Glomerular endothelial cell (primary cell): ENCODE measurements around the gene COPB2. TPM values are rescaled to one million over a fixed set of nuclear protein-coding genes. Genes with fewer than 3 reads are reported as not detected.
"Not testable (repeated sequence)": the region's sequence is repeated elsewhere in the genome, so short reads cannot be mapped to it uniquely, and the experiment has no call there.

Experiments
- DNase-seq: peaks from one replicate; pipeline ENCODE4 v3.0.0-alpha.2; 2011; ENCODE audit warnings: low read depth, low spot score; ENCODE audit errors: extremely low read depth
- total RNA-seq: library from RNA; depleted of rRNA; stranded (reverse); fragments of >200 nt; gene quantifications from 2 replicates; pipeline ENCODE4 v1.2.3, GENCODE V29; 2015

COPB2 gene
- total RNA-seq = 120 and 127 TPM in 2 replicates

GRCh38 chr3:139389552-139390368 lies at the start of gene COPB2:
Gene COPB2, minus strand, starts transcription at chr3:139389647. Its CDS starts 97 bp downstream, at chr3:139389550.
- DNase-seq = peak; percentile 92

GRCh38 chr3:139434764-139435307 lies 45.4 kb upstream of the COPB2 start:
- DNase-seq = no peak

DNA sequence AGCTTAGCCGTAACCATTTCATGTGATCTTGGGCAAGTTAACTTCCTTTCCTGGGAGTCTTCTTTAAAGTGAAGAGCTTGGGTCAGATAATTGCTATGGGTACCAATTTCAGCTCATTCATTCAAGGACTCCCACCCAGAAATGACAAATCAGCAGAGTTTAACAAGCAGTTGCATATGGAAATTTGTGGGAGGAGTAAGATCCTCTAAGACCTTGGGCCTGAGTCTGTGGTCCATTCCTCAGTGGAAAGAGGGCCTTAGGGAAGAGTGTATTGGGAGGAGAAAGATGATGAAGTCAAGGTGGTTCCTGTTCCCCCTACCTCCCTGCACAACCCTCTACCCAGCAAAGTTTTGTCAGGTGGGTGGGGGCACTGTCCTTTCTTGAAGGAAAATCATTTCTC lies 44.8 kb upstream of the COPB2 start:
- no peak for DNase-seq

DNA sequence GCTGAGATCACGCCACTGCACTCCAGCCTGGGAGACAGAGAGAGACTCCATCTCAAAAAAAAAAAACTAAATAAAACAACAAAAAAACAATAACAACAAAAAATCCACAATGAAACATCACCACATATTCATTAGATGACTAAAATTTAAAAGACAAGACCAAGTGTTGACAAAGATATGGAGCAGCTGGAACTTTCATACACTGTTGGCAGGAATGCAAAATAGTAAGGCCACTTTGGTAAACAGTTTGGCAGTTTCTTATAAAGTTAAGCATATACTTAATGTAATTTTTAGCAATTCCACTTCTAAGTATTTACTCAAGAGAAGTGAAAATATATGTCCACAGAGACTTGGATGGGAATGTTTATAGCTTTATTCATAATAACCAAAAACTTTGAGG lies 43.6 kb upstream of the COPB2 start:
- no peak for DNase-seq

GRCh38 chr3:139430493-139430892 lies 41.0 kb upstream of the COPB2 start:
- no peak for DNase-seq

- peak; percentile 48 for DNase-seq
Measured at GRCh38 chr3:139427283-139428060, 38.0 kb upstream of the COPB2 start.

DNA sequence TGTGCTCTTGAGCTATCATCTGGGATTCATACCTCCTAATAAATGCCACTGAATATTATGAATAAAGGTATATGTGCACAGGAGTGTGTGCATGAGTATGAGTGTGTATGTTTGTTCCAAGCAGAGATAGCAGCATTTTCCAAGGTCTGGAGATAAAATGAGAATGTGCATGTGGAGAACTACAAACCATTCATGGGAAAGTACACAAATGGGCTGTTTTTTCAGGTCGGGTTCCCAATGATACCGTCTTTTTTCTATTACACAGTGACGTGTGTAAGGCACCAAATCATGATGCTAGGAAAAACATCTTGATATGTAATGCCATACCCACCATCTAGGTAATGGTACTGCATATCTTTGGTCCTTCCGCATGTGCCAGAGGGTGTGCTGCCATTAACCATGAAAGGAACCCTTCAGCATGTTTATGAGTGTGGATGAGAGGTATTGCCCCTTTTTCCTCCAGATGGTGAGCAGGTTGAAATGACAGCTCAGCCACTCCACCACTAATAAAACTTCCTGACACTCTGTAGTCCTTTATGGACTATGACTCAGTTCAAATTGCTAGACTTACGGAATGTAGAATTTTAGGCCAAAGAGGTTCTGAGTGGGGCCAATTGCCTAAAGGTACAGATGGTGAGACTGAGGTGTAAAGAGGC lies 36.4 kb upstream of the COPB2 start:
- DNase-seq = no peak

DNA sequence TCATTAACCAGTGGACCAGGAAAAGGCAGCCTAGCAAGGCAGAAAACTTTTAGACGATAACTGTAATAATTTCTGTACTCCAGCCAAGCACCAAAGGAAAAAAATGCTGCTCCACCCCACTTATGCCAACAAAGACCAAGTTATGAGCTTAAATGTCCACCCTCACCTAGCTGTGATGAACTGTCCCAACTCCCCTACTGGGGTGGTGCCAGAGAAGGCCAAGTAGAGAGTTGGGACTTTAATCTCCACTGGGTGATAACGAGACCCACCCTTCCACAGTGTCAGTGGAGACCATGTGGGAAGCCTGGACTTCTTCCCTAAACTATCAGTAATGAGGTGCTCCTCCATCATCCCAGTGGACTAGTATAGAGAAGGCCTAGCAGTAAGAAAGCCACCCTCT lies 33.8 kb upstream of the COPB2 start:
- no peak for DNase-seq

DNA sequence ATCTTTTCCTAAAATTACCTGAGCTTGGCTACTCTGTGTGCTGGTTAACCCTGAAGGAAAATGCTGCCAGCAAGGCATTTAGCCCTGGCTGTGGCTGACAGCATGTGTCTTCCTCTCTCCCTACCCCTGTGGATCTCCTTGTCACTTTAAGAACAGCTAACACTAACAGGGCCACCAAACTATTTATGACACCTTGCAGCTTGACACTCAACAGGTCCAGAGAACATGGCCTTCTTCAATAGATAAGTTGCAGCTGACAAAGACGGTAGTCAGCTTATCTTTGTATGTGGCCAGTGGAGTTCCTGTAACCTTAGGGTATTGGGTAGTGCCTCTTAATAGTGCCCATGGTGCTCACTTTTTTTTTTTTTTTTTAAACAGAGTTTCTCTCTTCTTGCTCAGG lies 32.0 kb upstream of the COPB2 start:
- no peak for DNase-seq

GRCh38 chr3:139421040-139421439 lies 31.6 kb upstream of the COPB2 start:
- no peak for DNase-seq

DNA sequence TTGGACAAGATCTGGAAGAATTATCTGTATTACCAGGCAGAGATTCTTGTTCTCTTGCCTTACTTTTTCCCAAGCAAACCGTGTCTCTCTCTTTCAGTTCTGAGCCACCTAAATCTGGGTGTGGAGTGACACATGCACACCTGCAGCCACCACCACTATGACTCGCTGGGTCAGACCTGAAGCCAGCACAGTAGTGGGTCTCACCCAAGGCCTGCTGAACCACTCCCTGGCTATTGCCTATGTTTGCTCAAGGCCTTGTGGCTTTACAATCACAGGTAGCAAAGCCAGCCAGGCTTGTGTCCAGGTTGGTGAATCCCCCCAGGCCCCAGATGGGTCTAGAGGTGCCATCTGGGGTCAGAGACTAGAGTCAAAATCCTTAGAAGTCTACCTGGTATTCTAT lies 28.7 kb upstream of the COPB2 start:
- no peak for DNase-seq

DNA sequence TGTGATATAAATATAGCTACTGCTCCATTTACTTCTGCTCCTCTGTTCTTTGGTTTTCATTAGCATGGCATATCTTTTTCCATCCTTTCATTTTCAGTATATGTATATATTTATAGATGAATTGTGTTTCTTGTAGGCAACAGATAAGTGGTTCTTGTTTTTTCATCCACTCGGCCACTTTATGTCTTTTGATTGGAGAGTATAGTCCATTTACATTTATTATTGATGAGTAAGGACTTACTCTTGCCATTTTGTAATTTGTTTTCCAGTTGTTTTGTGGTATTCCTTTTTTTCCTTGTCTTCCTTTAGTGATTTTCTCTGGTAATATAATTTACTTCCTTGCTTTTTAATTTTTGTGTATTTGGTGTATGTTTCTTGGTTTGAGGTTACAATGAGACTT lies 26.8 kb upstream of the COPB2 start:
- no peak for DNase-seq

DNA sequence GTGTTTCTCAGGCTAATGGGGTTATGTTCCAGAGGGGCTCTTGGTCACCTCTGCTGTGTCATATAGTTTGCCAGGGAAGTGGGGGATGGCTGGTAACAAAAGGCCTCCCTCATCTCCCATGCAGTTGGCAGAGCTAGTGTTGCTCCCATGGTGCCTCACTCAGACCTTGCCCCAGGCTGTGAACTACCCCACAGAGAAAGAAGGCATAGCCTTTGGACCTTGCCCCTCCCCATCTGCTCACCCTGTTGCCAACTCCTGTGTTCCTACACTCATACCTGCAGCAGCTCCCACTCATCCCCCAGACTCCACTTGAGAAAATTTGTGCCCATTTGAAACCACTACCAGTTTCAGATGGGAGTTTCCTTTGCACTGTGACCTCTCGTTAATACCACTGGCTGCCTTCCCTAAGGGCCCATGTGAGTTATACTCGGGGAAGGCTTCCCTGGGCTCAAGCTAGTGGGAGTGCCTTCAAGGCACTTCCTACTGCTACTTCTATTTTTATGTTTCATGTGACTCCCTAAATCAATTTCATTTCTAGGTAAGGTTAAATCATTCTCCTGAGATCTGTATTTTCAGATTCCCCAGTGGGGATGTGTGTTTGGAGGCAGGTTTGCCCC lies 25.3 kb upstream of the COPB2 start:
- DNase-seq = no peak

- DNase-seq = not testable (repeated sequence)
Measured at GRCh38 chr3:139412891-139413290, 23.4 kb upstream of the COPB2 start.

DNA sequence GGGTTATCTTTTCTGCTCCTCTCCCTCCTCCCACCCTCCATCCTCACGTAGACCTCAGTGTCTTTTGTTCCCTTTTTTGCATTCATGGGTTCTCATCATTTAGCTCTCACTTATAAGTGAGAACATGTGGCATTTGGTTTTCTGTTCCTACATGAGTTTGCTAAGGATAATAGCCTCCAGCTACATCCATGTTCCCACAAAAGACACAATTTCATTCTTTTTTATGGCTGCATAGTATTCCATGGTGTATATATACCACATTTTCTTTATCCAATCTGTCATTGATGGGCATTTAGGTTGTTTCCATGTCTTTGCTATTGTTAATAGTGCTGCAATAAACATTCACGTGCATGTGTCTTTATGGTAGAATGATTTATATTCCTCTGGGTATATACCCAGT lies 11.7 kb upstream of the COPB2 start:
- not testable (repeated sequence) for DNase-seq

DNA sequence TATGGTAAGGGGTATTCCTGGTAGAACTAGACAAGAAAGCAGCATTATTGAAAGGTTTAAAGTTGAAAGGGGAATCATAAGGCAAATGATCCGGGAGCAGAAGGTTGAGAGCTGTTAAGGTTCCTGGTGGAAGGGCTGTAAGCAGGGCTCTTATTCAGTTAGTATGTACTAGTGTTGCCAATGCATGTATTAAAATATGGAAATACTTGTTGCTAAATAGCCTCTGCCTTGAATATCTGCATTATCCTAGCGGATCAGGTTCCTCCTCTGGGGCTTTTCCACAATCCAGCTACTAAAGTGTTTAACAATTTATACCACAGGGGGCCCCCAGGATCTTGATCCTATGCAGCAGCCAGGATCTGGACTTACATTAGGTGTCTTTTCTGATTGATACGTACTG lies 7.3 kb upstream of the COPB2 start:
- no peak for DNase-seq

DNA sequence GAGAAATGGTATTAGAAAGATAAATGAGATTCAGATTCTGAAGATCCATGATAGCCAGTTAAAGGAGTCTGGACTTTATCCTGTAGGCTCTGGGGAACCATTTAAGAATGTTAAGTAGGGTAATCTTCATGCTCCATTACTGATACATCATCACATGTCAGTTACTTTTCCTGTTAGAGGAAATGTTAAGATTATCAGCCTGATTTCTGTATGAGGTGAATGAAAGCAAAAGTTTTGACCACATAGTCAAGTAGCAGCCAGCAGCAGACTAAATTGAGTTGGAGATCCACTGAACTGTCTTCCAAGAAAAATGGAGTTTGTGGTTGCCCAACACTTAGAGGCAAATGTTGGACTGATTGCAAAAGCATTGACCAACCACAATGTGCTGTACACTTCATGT lies 4.7 kb upstream of the COPB2 start:
- no peak for DNase-seq

- DNase-seq = peak; percentile 5
Measured at GRCh38 chr3:139388821-139389551, 461 bp downstream of the COPB2 start.

- DNase-seq = no peak
Measured at GRCh38 chr3:139388077-139388476, 1.4 kb downstream of the COPB2 start.

DNA sequence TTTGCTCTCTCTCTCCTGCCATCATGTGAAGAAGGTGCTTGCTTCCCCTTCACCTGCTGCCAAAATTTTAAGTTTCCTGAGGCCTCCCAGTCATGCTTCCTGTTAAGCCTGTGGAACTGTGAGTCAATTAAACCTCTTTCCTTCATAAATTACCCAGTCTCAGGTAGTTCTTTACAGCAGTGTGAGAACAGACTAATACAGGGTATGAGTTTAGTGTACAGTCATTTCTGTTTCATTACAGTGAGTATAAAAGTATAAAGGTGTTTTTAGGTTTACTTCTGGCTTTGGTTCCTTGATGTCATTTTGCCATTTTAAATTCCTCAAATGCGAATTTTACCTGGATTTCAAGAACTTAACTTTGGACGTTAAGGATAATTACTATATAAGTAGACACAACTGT lies 7.2 kb downstream of the COPB2 start:
- DNase-seq = not testable (repeated sequence)
